SK-N-SH treated with all-trans-retinoic acid at 6 μM for 48 hours (cell line): ENCODE measurements around the gene CHST6.

Experiments
- ATAC-seq: fragments of 200-7000 bp; cut with Tn5 transposase; 3 replicates; pipeline ENCODE4 v1.9.1; 2020; ENCODE audit warnings: mild to moderate bottlenecking, moderate library complexity
- ARNTL ChIP-seq: fragments of 450-650 bp; formaldehyde crosslinking; IDR thresholded peaks from 2 replicates; pipeline ENCODE4 v1.5.0; 2020; ENCODE audit warnings: low read depth, mild to moderate bottlenecking, moderate library complexity, borderline replicate concordance
- BACH2 ChIP-seq: fragments of 250-450 bp; sonication (Bioruptor Pico); IDR thresholded peaks from 2 replicates; pipeline ENCODE4 v1.9.0; 2021; ENCODE audit warnings: mild to moderate bottlenecking, borderline replicate concordance
- CSDC2 ChIP-seq: fragments of 250-450 bp; sonication (Bioruptor Pico); IDR thresholded peaks from 2 replicates; pipeline ENCODE4 v1.5.0; 2020; ENCODE audit warnings: mild to moderate bottlenecking, moderate library complexity
- ESRRG ChIP-seq: fragments of 250-450 bp; sonication (Bioruptor Pico); IDR thresholded peaks from 2 replicates; pipeline ENCODE4 v1.6.1; 2021; ENCODE audit warnings: mild to moderate bottlenecking
- GLIS3 ChIP-seq: fragments of 250-450 bp; sonication (Bioruptor Pico); IDR thresholded peaks from 2 replicates; pipeline ENCODE4 v1.5.0; 2020; ENCODE audit warnings: mild to moderate bottlenecking, moderate library complexity
- ISL1 ChIP-seq: fragments of 250-450 bp; sonication (Bioruptor Pico); IDR thresholded peaks from 2 replicates; pipeline ENCODE4 v2.1.2; 2022; ENCODE audit warnings: mild to moderate bottlenecking, moderate library complexity
- OSR1 ChIP-seq: fragments of 250-450 bp; sonication (Bioruptor Pico); IDR thresholded peaks from 2 replicates; pipeline ENCODE4 v1.8.0; 2022; ENCODE audit warnings: moderate library complexity, mild to moderate bottlenecking, inconsistent platforms
- PPARA ChIP-seq: fragments of 250-450 bp; sonication (Bioruptor Pico); IDR thresholded peaks from 2 replicates; pipeline ENCODE4 v1.5.0; 2020; ENCODE audit warnings: mild to moderate bottlenecking, borderline replicate concordance
- RARB ChIP-seq: fragments of 250-450 bp; sonication (Bioruptor Pico); IDR thresholded peaks from 2 replicates; pipeline ENCODE4 v1.8.0; 2021; ENCODE audit warnings: mild to moderate bottlenecking, moderate library complexity
- SNAI2 ChIP-seq: fragments of 250-450 bp; sonication (Bioruptor Pico); IDR thresholded peaks from 2 replicates; pipeline ENCODE4 v1.5.0; 2020; ENCODE audit warnings: mild to moderate bottlenecking, moderate library complexity
- TCF4 ChIP-seq: fragments of 250-450 bp; sonication (Bioruptor Pico); IDR thresholded peaks from 2 replicates; pipeline ENCODE4 v1.8.0; 2021; ENCODE audit warnings: mild to moderate bottlenecking, moderate library complexity, borderline replicate concordance
- TOX ChIP-seq: fragments of 250-450 bp; sonication (Bioruptor Pico); IDR thresholded peaks from 2 replicates; pipeline ENCODE4 v1.8.0; 2021; ENCODE audit warnings: mild to moderate bottlenecking, moderate library complexity, borderline replicate concordance
- ZC3H10 ChIP-seq: fragments of 250-450 bp; sonication (Bioruptor Pico); IDR thresholded peaks from 2 replicates; pipeline ENCODE4 v1.5.1; 2021; ENCODE audit warnings: mild to moderate bottlenecking, moderate library complexity
- ZFP3 ChIP-seq: fragments of 250-450 bp; sonication (Bioruptor Pico); IDR thresholded peaks from 2 replicates; pipeline ENCODE4 v1.5.0; 2020; ENCODE audit warnings: mild to moderate bottlenecking, moderate library complexity
- ZFP30 ChIP-seq: fragments of 450-650 bp; formaldehyde crosslinking; IDR thresholded peaks from 2 replicates; pipeline ENCODE4 v1.5.0; 2022; ENCODE audit warnings: mild to moderate bottlenecking, moderate library complexity
- ZNF565 ChIP-seq: fragments of 450-650 bp; formaldehyde crosslinking; conservative IDR thresholded peaks from 2 replicates; pipeline ENCODE4 v1.5.0; 2020; ENCODE audit warnings: low read depth, mild to moderate bottlenecking, moderate library complexity
- ZNF8 ChIP-seq: fragments of 450-650 bp; formaldehyde crosslinking; IDR thresholded peaks from 2 replicates; pipeline ENCODE4 v1.5.0; 2020; ENCODE audit warnings: mild to moderate bottlenecking, moderate library complexity
- TF ChIP-seq, protein P1 (sequence below): fragments of 250-450 bp; sonication (Bioruptor Pico); IDR thresholded peaks from 2 replicates; pipeline ENCODE4 v1.5.1; 2020; ENCODE audit warnings: low read depth, mild to moderate bottlenecking, moderate library complexity
- TF ChIP-seq, protein P2 (sequence below): fragments of 250-450 bp; sonication (Bioruptor Pico); IDR thresholded peaks from 2 replicates; pipeline ENCODE4 v1.8.0; 2020; ENCODE audit warnings: mild to moderate bottlenecking, moderate library complexity, borderline replicate concordance
- TF ChIP-seq, protein P3 (sequence below): fragments of 250-450 bp; sonication (Bioruptor Pico); IDR thresholded peaks from 2 replicates; pipeline ENCODE4 v1.5.1; 2021; ENCODE audit warnings: mild to moderate bottlenecking, moderate library complexity
- TF ChIP-seq, protein P4 (sequence below): fragments of 250-450 bp; sonication (Bioruptor Pico); IDR thresholded peaks from 2 replicates; pipeline ENCODE4 v1.5.0; 2020; ENCODE audit warnings: mild to moderate bottlenecking, moderate library complexity

Gene CHST6

DNA sequence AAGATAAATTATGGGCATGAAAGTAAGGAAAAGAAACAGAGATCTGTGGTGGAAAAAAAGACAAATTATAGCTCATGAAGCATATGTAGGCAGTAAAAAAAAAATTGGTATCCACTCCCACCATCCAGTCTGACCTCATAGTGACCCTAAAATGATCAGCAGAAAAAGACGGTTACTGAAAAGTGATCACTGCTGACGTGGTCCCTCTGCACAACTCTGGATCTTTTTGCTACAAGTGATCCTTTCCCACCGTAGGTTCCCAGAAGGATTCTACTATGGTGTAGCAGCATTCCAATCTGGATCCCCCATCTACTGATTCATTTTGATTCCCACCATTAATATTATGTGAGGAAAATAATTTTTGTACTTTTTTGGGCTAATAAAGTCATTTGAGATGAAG is 10.9 kb upstream of the CHST6 start:
- ATAC-seq, result no peak
- TF ChIP-seq, protein P1, sequence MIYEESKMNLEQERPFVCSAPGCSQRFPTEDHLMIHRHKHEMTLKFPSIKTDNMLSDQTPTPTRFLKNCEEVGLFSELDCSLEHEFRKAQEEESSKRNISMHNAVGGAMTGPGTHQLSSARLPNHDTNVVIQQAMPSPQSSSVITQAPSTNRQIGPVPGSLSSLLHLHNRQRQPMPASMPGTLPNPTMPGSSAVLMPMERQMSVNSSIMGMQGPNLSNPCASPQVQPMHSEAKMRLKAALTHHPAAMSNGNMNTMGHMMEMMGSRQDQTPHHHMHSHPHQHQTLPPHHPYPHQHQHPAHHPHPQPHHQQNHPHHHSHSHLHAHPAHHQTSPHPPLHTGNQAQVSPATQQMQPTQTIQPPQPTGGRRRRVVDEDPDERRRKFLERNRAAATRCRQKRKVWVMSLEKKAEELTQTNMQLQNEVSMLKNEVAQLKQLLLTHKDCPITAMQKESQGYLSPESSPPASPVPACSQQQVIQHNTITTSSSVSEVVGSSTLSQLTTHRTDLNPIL (CRISPR knock-in tag), result no peak
- TF ChIP-seq ESRRG (CRISPR knock-in tag) (no peak), OSR1 (no peak), CSDC2 (CRISPR knock-in tag) (no peak), ZFP30 (CRISPR knock-in tag) (no peak), ARNTL (CRISPR knock-in tag) (no peak), ZC3H10 (CRISPR knock-in tag) (no peak), TOX (CRISPR knock-in tag) (no peak), ISL1 (CRISPR knock-in tag) (no peak), ZNF565 (CRISPR knock-in tag) (no peak), TCF4 (no peak), ZNF8 (CRISPR knock-in tag) (no peak), PPARA (CRISPR knock-in tag) (no peak), BACH2 (CRISPR knock-in tag) (no peak)
- TF ChIP-seq, protein P2, sequence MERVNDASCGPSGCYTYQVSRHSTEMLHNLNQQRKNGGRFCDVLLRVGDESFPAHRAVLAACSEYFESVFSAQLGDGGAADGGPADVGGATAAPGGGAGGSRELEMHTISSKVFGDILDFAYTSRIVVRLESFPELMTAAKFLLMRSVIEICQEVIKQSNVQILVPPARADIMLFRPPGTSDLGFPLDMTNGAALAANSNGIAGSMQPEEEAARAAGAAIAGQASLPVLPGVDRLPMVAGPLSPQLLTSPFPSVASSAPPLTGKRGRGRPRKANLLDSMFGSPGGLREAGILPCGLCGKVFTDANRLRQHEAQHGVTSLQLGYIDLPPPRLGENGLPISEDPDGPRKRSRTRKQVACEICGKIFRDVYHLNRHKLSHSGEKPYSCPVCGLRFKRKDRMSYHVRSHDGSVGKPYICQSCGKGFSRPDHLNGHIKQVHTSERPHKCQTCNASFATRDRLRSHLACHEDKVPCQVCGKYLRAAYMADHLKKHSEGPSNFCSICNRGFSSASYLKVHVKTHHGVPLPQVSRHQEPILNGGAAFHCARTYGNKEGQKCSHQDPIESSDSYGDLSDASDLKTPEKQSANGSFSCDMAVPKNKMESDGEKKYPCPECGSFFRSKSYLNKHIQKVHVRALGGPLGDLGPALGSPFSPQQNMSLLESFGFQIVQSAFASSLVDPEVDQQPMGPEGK, result no peak
- TF ChIP-seq, protein P3, sequence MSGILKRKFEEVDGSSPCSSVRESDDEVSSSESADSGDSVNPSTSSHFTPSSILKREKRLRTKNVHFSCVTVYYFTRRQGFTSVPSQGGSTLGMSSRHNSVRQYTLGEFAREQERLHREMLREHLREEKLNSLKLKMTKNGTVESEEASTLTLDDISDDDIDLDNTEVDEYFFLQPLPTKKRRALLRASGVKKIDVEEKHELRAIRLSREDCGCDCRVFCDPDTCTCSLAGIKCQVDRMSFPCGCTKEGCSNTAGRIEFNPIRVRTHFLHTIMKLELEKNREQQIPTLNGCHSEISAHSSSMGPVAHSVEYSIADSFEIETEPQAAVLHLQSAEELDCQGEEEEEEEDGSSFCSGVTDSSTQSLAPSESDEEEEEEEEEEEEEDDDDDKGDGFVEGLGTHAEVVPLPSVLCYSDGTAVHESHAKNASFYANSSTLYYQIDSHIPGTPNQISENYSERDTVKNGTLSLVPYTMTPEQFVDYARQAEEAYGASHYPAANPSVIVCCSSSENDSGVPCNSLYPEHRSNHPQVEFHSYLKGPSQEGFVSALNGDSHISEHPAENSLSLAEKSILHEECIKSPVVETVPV, result no peak

DNA sequence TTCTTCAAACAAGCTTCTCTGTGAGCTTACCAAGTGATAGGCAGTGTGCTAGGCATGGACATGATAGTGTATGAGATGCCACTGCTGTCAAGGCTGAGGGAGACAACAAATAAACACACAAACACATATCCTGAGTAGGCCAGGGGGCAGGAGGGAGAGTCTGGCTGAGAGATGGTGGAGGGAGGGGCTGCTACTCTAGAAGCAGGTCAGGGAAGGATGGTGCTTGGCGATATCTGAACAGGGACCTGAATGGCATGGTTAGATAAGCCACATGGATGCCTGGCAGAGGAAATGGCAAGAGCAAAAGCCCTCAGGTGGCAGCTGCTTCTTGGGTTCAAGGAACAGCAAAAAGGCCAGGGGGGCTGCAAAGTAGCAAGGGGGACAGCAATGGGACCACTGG is 8.6 kb upstream of the CHST6 start:
- no peak for ATAC-seq
- TF ChIP-seq ESRRG (CRISPR knock-in tag), result no peak
- TF ChIP-seq SNAI2 (CRISPR knock-in tag), result no peak

DNA sequence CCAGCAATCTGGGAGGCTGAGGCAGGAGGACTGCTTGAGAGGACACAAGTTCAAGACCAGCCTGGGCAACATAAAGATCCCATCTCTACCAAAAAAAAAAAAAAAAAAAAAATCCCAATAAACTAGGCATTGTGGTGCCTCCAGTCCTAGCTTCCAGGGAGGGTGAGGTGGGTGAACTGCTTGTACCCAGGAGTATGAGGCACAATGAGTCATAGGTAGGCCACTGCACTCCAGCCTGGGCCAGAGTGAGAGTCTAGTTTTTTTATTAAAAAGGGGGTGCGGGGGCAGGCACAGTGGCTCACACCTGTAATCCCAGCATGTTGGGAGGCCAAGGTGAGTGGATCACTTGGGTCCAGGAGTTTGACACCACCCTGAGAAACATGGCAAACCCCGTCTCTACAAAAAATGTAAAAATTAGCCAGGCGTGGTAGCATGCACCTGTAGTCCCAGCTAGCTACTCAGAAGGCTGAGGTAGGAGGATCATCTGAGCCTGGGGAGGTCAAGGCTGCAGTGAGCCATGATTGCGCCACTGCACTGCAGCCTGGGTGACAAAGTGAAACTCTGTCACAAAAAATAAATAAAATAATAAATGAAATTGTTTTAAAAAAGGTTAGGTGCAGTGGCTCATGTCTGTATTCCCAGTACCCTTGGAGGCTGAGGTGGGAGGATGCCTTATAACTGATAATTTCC is 7.8 kb upstream of the CHST6 start:
- TF ChIP-seq ZC3H10 (CRISPR knock-in tag) (no peak), ZFP3 (CRISPR knock-in tag) (no peak), ISL1 (CRISPR knock-in tag) (no peak), GLIS3 (CRISPR knock-in tag) (no peak), RARB (CRISPR knock-in tag) (no peak)
- TF ChIP-seq, protein P4, sequence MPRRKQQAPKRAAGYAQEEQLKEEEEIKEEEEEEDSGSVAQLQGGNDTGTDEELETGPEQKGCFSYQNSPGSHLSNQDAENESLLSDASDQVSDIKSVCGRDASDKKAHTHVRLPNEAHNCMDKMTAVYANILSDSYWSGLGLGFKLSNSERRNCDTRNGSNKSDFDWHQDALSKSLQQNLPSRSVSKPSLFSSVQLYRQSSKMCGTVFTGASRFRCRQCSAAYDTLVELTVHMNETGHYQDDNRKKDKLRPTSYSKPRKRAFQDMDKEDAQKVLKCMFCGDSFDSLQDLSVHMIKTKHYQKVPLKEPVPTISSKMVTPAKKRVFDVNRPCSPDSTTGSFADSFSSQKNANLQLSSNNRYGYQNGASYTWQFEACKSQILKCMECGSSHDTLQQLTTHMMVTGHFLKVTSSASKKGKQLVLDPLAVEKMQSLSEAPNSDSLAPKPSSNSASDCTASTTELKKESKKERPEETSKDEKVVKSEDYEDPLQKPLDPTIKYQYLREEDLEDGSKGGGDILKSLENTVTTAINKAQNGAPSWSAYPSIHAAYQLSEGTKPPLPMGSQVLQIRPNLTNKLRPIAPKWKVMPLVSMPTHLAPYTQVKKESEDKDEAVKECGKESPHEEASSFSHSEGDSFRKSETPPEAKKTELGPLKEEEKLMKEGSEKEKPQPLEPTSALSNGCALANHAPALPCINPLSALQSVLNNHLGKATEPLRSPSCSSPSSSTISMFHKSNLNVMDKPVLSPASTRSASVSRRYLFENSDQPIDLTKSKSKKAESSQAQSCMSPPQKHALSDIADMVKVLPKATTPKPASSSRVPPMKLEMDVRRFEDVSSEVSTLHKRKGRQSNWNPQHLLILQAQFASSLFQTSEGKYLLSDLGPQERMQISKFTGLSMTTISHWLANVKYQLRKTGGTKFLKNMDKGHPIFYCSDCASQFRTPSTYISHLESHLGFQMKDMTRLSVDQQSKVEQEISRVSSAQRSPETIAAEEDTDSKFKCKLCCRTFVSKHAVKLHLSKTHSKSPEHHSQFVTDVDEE (CRISPR knock-in tag), result no peak
- ATAC-seq, result no peak

DNA sequence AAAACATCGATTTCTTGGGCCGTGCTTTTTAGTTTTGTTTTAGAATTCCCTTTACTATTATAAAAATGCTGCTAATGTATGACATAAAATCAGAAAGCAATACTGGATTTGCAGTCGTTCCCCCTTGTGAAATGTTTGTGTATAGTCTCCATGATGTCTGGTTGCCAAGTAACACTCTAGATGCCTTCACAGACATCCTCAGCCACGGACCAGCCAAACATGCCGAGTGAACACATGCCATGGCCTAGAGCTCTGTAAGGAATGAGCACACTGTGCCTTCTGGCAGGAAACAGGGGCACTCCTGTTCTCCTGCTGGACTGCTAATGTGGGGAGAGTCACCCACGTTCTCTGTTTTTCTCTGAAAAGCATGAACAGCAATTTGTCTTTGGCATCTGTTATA is 6.6 kb upstream of the CHST6 start:
- ATAC-seq, result peak; percentile 72

DNA sequence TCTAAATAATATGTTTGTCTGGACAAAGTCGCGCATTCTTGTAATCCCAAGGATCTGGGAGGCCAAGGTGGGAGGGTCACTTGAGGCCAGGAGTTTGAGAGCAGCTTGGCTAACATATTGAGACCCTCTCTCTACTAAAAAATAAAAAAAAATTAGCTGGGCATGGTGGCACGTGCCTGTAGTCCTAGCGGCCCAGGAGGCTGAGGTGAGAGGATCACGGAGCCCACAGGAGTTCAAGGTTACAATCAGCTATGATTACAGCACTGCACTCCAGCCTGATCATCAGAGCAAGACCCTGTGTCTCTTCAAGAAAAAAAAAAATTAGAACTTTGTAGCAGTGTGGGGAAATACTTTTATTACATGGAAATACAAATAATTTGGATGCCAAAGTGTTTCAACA is 6.1 kb upstream of the CHST6 start:
- TF ChIP-seq BACH2 (CRISPR knock-in tag) (no peak), ZC3H10 (CRISPR knock-in tag) (no peak), ESRRG (CRISPR knock-in tag) (no peak), OSR1 (no peak), CSDC2 (CRISPR knock-in tag) (no peak), ARNTL (CRISPR knock-in tag) (no peak), ZFP30 (CRISPR knock-in tag) (no peak), TCF4 (no peak)
- TF ChIP-seq, protein P3, result no peak
- TF ChIP-seq, protein P4 (CRISPR knock-in tag), result no peak

DNA sequence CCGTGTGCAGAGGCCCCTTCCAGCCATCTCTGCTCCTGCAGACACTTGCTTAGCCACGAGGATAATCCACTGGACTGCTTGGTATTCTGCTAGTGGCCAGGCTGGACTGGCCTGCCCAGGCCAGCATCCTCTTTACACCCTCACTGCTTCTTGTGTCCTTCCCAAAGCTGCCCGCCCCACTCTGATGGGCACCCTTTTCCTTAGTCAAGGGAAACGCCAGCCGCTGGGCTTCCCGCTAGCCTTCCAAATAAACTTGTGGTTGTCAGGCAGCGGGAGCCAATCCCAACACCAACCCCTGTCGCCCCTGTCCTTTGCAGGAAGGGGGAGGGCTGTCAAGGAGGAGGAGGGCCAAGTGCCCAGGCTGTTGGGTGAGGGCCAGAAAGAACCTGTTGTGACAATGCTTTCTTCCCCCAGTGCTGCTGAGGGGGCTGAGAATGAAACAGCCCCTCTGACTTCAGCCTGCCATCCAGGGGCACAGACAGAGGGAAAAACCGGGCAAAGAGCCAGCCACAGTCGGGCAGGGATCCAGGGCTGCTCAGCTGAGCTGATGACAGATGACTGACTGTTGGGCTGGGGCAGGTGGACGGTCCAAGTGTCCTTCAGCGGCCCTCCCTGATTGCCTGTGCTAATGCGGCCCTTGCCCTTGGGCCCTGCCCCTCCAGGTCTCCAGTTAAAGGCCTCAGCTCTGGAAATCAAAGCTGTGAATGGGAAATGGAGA is 3.5 kb upstream of the CHST6 start:
- ATAC-seq, result peak; percentile 67

More for the DNA sequence above, 6.1 kb upstream of the CHST6 start:
- no peak for ATAC-seq
